ENCODE data around the gene DTNB. TPM values are rescaled to one million over a fixed set of nuclear protein-coding genes. Genes with fewer than 3 reads are reported as not detected.

Gene DTNB
- total and polyA plus RNA-seq, 2 experiments from 2014 or later, result 31.3 to 33.4 TPM

GRCh38 chr2:25332571-25332970, 340.8 kb downstream of the DTNB start:
- H3K36me3 ChIP-seq, result no peaks in the 10 kb centered on the region
- H3K27ac ChIP-seq, result no peak overlapping the region
- H3K4me1 ChIP-seq (ENCODE audit: low read depth), result no peaks in the 10 kb centered on the region
- DNase-seq (ENCODE audit: low read depth in 1 of 2, low spot score in 1 of 2), result no peak
- no peaks in the 10 kb centered on the region for H3K9me3 ChIP-seq (ENCODE audit: low read depth)
- H3K4me3 ChIP-seq, result no peak overlapping the region
- TF ChIP-seq CTCF (IDR thresholded peaks at IDR 0.05; ENCODE audit: low read depth, low read length), result no peak
- H3K27me3 ChIP-seq, result no peaks in the 10 kb centered on the region

DNA sequence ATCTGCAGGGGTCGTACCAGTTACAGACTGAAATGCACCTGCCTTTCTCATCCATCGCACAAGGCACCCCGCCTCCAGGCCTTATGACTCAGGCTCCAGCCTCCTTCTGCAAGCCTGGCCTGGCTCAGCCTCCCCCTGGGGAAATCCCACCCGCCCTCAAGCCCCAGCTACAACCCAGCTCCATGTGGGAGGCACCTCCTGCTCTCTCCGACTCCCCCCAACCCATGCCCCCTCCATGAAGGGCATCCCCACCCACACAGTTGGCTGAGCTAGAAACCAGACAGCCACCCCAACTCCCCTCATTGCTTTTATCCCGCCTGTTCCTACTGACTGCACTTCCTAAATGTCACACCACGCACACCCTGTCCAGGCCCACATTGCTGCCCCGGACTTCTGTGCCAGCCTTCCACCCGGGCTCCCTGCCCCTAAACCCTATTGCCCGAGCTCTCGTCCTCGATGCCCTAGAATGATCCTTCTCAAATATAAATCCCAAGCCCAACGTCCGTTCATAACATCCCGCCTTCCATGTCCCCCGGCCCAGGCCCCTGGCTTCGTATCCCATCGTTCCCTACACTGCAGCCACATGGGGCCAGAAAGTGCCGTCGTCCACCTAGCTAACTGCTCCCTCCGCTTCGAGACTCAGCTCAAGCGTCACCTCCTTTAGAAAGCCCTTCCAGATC, 341.6 kb downstream of the DTNB start:
- DNase-seq (ENCODE audit: low read depth in 1 of 2, low spot score in 1 of 2), result no peak
- H3K36me3 ChIP-seq, result no peaks in the 10 kb centered on the region

GRCh38 chr2:25330937-25331336, 342.4 kb downstream of the DTNB start:
- DNase-seq (ENCODE audit: low read depth in 1 of 2, low spot score in 1 of 2), result no peak
- no peak for TF ChIP-seq CTCF (IDR thresholded peaks at IDR 0.05; ENCODE audit: low read depth, low read length)
- H3K4me1 ChIP-seq (ENCODE audit: low read depth), result no peaks in the 10 kb centered on the region
- H3K4me3 ChIP-seq, result no peak overlapping the region
- H3K27me3 ChIP-seq, result no peaks in the 10 kb centered on the region
- H3K27ac ChIP-seq, result no peak overlapping the region
- no peaks in the 10 kb centered on the region for H3K9me3 ChIP-seq (ENCODE audit: low read depth)
- H3K36me3 ChIP-seq, result no peaks in the 10 kb centered on the region

More for the DNA sequence above, 341.6 kb downstream of the DTNB start:
- H3K4me3 ChIP-seq, result no peak overlapping the region
- no peaks in the 10 kb centered on the region for H3K4me1 ChIP-seq (ENCODE audit: low read depth)
- H3K9me3 ChIP-seq (ENCODE audit: low read depth), result no peaks in the 10 kb centered on the region
- H3K27me3 ChIP-seq, result no peaks in the 10 kb centered on the region
- TF ChIP-seq CTCF (IDR thresholded peaks at IDR 0.05; ENCODE audit: low read depth, low read length), result no peak
- no peak overlapping the region for H3K27ac ChIP-seq

GRCh38 chr2:25330273-25330672, 343.1 kb downstream of the DTNB start:
- Histone ChIP-seq H3K27me3 (no peaks in the 10 kb centered on the region), H3K9me3 (ENCODE audit: low read depth) (no peaks in the 10 kb centered on the region), H3K36me3 (no peaks in the 10 kb centered on the region), H3K4me3 (no peak overlapping the region), H3K27ac (no peak overlapping the region), H3K4me1 (ENCODE audit: low read depth) (peaks cover 5% of the 10 kb centered on the region)
- no peak for DNase-seq (ENCODE audit: low read depth in 1 of 2, low spot score in 1 of 2)
- no peak for TF ChIP-seq CTCF (IDR thresholded peaks at IDR 0.05; ENCODE audit: low read depth, low read length)

DNA sequence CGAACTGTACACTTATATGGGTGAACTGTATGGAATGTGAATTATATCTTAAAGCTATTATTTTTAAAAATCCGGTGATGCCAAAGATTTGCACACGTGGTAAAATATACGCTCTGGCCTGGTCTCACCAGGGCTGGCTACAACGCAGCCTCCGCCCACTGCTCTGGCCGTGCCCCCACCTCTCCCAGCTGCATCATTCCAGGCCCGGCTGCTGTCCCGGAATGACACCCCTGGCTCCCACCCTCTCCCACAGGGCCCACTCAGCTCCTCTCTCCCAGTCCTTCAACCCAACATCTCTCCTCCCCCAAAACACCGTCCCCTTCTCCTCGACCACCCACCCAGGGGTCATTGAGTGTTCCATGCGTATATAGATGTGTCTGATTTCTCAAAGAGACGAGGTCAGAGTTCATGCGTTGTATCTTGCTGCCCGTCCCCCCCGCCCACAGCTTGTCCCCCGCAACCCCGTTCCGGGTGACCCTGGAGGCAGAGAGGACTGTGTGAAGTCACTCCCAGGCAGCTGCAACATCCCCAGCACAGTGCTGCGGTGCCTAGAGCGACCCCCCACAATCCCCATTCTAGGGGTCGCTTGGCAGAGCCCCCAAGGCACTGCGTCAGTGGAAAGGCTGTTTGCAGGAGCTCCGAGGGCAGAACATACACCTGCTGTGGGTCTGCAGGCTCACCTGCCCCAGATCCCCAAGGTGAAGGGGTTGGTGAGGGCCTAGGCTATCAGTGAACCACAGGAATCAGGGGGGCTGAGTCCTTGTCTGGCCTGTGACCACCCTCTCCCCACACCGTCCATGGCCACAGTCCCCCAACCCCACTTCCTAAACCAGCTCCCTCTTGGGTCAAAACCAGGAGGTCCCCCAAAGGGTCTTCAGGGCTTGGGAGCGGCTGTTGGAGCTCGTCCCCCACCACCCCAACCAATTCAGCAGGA, 345.0 kb downstream of the DTNB start:
- no peak overlapping the region for H3K4me3 ChIP-seq
- H3K27ac ChIP-seq, result no peak overlapping the region
- H3K27me3 ChIP-seq, result no peaks in the 10 kb centered on the region
- H3K9me3 ChIP-seq (ENCODE audit: low read depth), result no peaks in the 10 kb centered on the region
- no peaks in the 10 kb centered on the region for H3K36me3 ChIP-seq
- peaks cover 23% of the 10 kb centered on the region for H3K4me1 ChIP-seq (ENCODE audit: low read depth)
- TF ChIP-seq CTCF (IDR thresholded peaks at IDR 0.05; ENCODE audit: low read depth, low read length), result no peak
- no peak for DNase-seq (ENCODE audit: low read depth in 1 of 2, low spot score in 1 of 2)

Other genes starting within 250 kb of the DTNB start
- gene ASXL2, start 204.9 kb upstream of the DTNB start, total RNA-seq, result 14.7 and 16.6 TPM in 2 replicates
- gene ASXL2, start 204.9 kb upstream of the DTNB start, polyA plus RNA-seq, result 5.3 and 5.5 TPM in 2 replicates